Islet precursor cell (in vitro differentiated cells): ENCODE measurements around the gene DUSP2.
A peak's percentile ranks its signal among the peaks of the same experiment; 100 is the strongest.

ENCODE experiments used
- DNase-seq: peaks from one replicate; pipeline ENCODE4 v3.0.0-alpha.2; 2018

The DUSP2 gene

GRCh38 chr2:96098900-96099590 is 46.2 kb downstream of the DUSP2 start:
- DNase-seq: peak; percentile 48

- peak; percentile 27 for DNase-seq
Observed at GRCh38 chr2:96097951-96098823, 47.1 kb downstream of the DUSP2 start.

- no peak for DNase-seq
Observed at GRCh38 chr2:96097441-96097840, 47.8 kb downstream of the DUSP2 start.

- no peak for DNase-seq
Observed at GRCh38 chr2:96095116-96095636, 50.1 kb downstream of the DUSP2 start.

- no peak for DNase-seq
Observed at GRCh38 chr2:96093528-96093927, 51.7 kb downstream of the DUSP2 start.
